GM12892 (cell line): ENCODE results near the gene EPHA4.

Experiments used
- DNase-seq: peaks from one replicate; pipeline ENCODE4 v3.0.0; 2011; ENCODE audit not compliant: insufficient read length
- FAIRE-seq: peaks from 2 replicates; lab custom pipeline; 2011; peaks lifted over from hg19 to GRCh38; lab: Jason Lieb, UNC
- POLR2A ChIP-seq: IDR thresholded peaks from 2 replicates; pipeline ENCODE4 v1.6.1; 2011; ENCODE audit warnings: low read depth, low read length, control low read depth
- POLR2AphosphoS5 ChIP-seq: IDR thresholded peaks from 2 replicates; pipeline ENCODE4 v1.6.1; 2011; ENCODE audit warnings: low read depth, low read length, control low read depth
- TAF1 ChIP-seq: IDR thresholded peaks from 2 replicates; pipeline ENCODE4 v1.6.1; 2011; ENCODE audit warnings: low read depth, mild to moderate bottlenecking, control low read depth, low read length, borderline replicate concordance

The EPHA4 gene

GRCh38 chr2:221506469-221506868 lies 65.6 kb downstream of the EPHA4 start:
- no peak for FAIRE-seq
- no peak for DNase-seq
- TF ChIP-seq TAF1 (no peak), POLR2AphosphoS5 (no peak), POLR2A (no peak)

- FAIRE-seq (no peak), DNase-seq (no peak)
- TF ChIP-seq POLR2A (no peak), TAF1 (no peak)
Observed at GRCh38 chr2:221505605-221506004, 66.5 kb downstream of the EPHA4 start.

- no peak for DNase-seq
- no peak for FAIRE-seq
- TF ChIP-seq POLR2A (no peak), TAF1 (no peak), POLR2AphosphoS5 (no peak)
Observed at GRCh38 chr2:221504905-221505304, 67.2 kb downstream of the EPHA4 start.

GRCh38 chr2:221503965-221504364 lies 68.1 kb downstream of the EPHA4 start:
- no peak for FAIRE-seq
- TF ChIP-seq POLR2AphosphoS5 (no peak), TAF1 (no peak), POLR2A (no peak)

GRCh38 chr2:221502270-221503010 lies 69.7 kb downstream of the EPHA4 start:
- no peak for DNase-seq
- FAIRE-seq: no peak
- TF ChIP-seq POLR2AphosphoS5: no peak
- no peak for TF ChIP-seq TAF1
- TF ChIP-seq POLR2A: no peak

More at GRCh38 chr2:221503965-221504364, 68.1 kb downstream of the EPHA4 start:
- DNase-seq: no peak

- DNase-seq: no peak
- no peak for FAIRE-seq
- TF ChIP-seq POLR2AphosphoS5 (no peak), POLR2A (no peak), TAF1 (no peak)
Observed at GRCh38 chr2:221501883-221502269, 70.2 kb downstream of the EPHA4 start.

GRCh38 chr2:221501210-221501882 lies 70.8 kb downstream of the EPHA4 start:
- DNase-seq: no peak
- no peak for FAIRE-seq
- no peak for TF ChIP-seq POLR2A
- no peak for TF ChIP-seq TAF1
- no peak for TF ChIP-seq POLR2AphosphoS5

- FAIRE-seq (no peak), DNase-seq (no peak)
- TF ChIP-seq POLR2A (no peak), TAF1 (no peak)
Observed at GRCh38 chr2:221500501-221501209, 71.4 kb downstream of the EPHA4 start.

- DNase-seq: no peak
- no peak for TF ChIP-seq TAF1
- TF ChIP-seq POLR2AphosphoS5: no peak
- no peak for TF ChIP-seq POLR2A
- FAIRE-seq: no peak
Observed at GRCh38 chr2:221495731-221496130, 76.4 kb downstream of the EPHA4 start.

- TF ChIP-seq POLR2A: no peak
- TF ChIP-seq POLR2AphosphoS5: no peak
- TF ChIP-seq TAF1: no peak
- DNase-seq (no peak), FAIRE-seq (no peak)
Observed at GRCh38 chr2:221494556-221494955, 77.5 kb downstream of the EPHA4 start.

- TF ChIP-seq POLR2A (no peak), TAF1 (no peak)
- DNase-seq (no peak), FAIRE-seq (no peak)
Observed at GRCh38 chr2:221493391-221493790, 78.7 kb downstream of the EPHA4 start.
